HCT116 (cell line): ENCODE results near the gene PASD1. TPM values are rescaled to one million over a fixed set of nuclear protein-coding genes. Genes with fewer than 3 reads are reported as not detected.

Source experiments
- ATAC-seq: fragments of 200-7000 bp; cut with Tn5 transposase; 2 replicates; pipeline ENCODE4 v1.9.1; 2020; ENCODE audit warnings: mild to moderate bottlenecking, moderate library complexity
- BruUV-seq: library from RNA; stranded (reverse); fragments of 400-500 nt; replicated peaks from 2 replicates; lab custom pipeline; 2021; lab: Mats Ljungman, UMichigan
- CTCF ChIA-PET: fragments of 300-600 bp; sonication (Branson Sonifier 250); formaldehyde crosslinking; loops from one replicate; lab custom pipeline; 2021; ENCODE audit warnings: antibody characterized with exemption; lab: Charles Lee
- POLR2A ChIA-PET: fragments of 300-600, 350-600 bp; sonication (Branson Sonifier 250); formaldehyde crosslinking; loops from one replicate; lab custom pipeline; 2021; ENCODE audit warnings: antibody characterized with exemption; lab: Charles Lee
- RAD21 ChIA-PET, 2 experiments: fragments of 300-600 bp; sonication (Branson Sonifier 250); formaldehyde crosslinking; loops; one replicate each; lab custom pipeline; 2023; ENCODE audit warnings: low total read pairs in 2 of 2; ENCODE audit not compliant: uncharacterized antibody in 2 of 2, unreplicated experiment in 2 of 2, low non-redundant PET in 1 of 2; lab: Charles Lee
- DNase-seq: peaks from one replicate; pipeline ENCODE4 v3.0.0-alpha.2; 2010; ENCODE audit warnings: low read depth, low spot score
- H2AFZ ChIP-seq: fragments of 200-600 bp; shearing (Covaris generic), sonication (generic); 2 replicates; pipeline ENCODE4 v1.6.1; 2017; ENCODE audit warnings: low read depth, mixed run types, mixed read lengths, antibody characterized with exemption, low read length; ENCODE audit not compliant: poor library complexity, severe bottlenecking
- H3K27ac ChIP-seq: 2 replicates; pipeline ENCODE4 v1.5.1; 2012; ENCODE audit warnings: low read depth, low read length
- H3K27me3 ChIP-seq: fragments of 200-600 bp; sonication (generic); 2 replicates; pipeline ENCODE4 v1.6.1; 2016; ENCODE audit warnings: mixed run types, low read length, mixed read lengths; ENCODE audit not compliant: insufficient read depth
- H3K36me3 ChIP-seq, 2 experiments: fragments of 200-500 bp in 1 of 2; fragments of 200-600 bp in 1 of 2; sonication (Bioruptor generic) in 1 of 2; sonication (generic) in 1 of 2; 2 replicates each; pipeline versions ENCODE4 v1.5.1 to v1.6.1; 2014 to 2016; ENCODE audit warnings: low read length in 2 of 2, inconsistent platforms in 1 of 2, mixed read lengths in 1 of 2, mixed run types in 1 of 2; ENCODE audit not compliant: insufficient read depth in 2 of 2, control insufficient read depth in 1 of 2
- H3K4me1 ChIP-seq, 2 experiments: fragments of 200-600 bp in 1 of 2; sonication (generic) in 1 of 2; 2 replicates each; pipeline versions ENCODE4 v1.5.1 to v1.6.1; 2012 to 2017; ENCODE audit warnings: low read length in 2 of 2, inconsistent platforms in 1 of 2, mild to moderate bottlenecking in 1 of 2, mixed read lengths in 1 of 2, mixed run types in 1 of 2, moderate library complexity in 1 of 2; ENCODE audit not compliant: insufficient read depth in 2 of 2, control insufficient read depth in 1 of 2
- H3K4me2 ChIP-seq: fragments of 200-600 bp; sonication (generic); 2 replicates; pipeline ENCODE4 v1.6.1; 2017; ENCODE audit warnings: mixed run types, low read length, mixed read lengths
- H3K4me3 ChIP-seq, 2 experiments: fragments of 200-600 bp in 1 of 2; sonication (generic) in 1 of 2; replicated peaks in 1 of 2; 2 replicates each; pipeline ENCODE4 v1.5.1; 2011 to 2016; ENCODE audit warnings: low read length in 2 of 2, control low read depth in 1 of 2, low read depth in 1 of 2, mild to moderate bottlenecking in 1 of 2, mixed read lengths in 1 of 2, mixed run types in 1 of 2
- H3K79me2 ChIP-seq: fragments of 200-600 bp; sonication (generic); 2 replicates; pipeline ENCODE4 v1.6.1; 2017; ENCODE audit warnings: mild to moderate bottlenecking, mixed run types, low read length, moderate library complexity, mixed read lengths; ENCODE audit not compliant: insufficient read depth
- H3K9ac ChIP-seq: fragments of 200-600 bp; sonication (generic); 2 replicates; pipeline ENCODE4 v1.6.1; 2016; ENCODE audit warnings: low read length, mixed read lengths
- H3K9me2 ChIP-seq: fragments of 200-600 bp; sonication (generic), shearing (Covaris generic); 2 replicates; pipeline ENCODE4 v1.6.1; 2017; ENCODE audit warnings: mixed run types, mild to moderate bottlenecking, moderate library complexity; ENCODE audit not compliant: insufficient read depth
- H3K9me3 ChIP-seq, 2 experiments: fragments of 200-500 bp in 1 of 2; fragments of 200-600 bp in 1 of 2; sonication (Bioruptor generic) in 1 of 2; sonication (generic) in 1 of 2; 2 replicates each; pipeline ENCODE4 v1.6.1; 2014 to 2017; ENCODE audit warnings: low read length in 2 of 2, mixed read lengths in 2 of 2, inconsistent platforms in 1 of 2, low read depth in 1 of 2, mild to moderate bottlenecking in 1 of 2, mixed run types in 1 of 2, moderate library complexity in 1 of 2; ENCODE audit not compliant: control insufficient read depth in 1 of 2, insufficient read depth in 1 of 2
- H4K20me1 ChIP-seq: fragments of 200-600 bp; sonication (generic), shearing (Covaris generic); 2 replicates; pipeline ENCODE4 v1.6.1; 2017; ENCODE audit warnings: mixed run types, mild to moderate bottlenecking, moderate library complexity; ENCODE audit not compliant: insufficient read depth
- CBX3 ChIP-seq: IDR thresholded peaks from 2 replicates; pipeline ENCODE4 v1.6.1; 2012; ENCODE audit warnings: low read depth
- CEBPB ChIP-seq: IDR thresholded peaks from 2 replicates; pipeline ENCODE4 v1.6.1; 2012; ENCODE audit warnings: low read depth
- EGR1 ChIP-seq: IDR thresholded peaks from 2 replicates; pipeline ENCODE4 v1.6.1; 2012; ENCODE audit warnings: low read depth
- ELF1 ChIP-seq: IDR thresholded peaks from 2 replicates; pipeline ENCODE4 v1.6.1; 2012; ENCODE audit warnings: low read depth, borderline replicate concordance
- EZH2 ChIP-seq: fragments of 200-600 bp; sonication (generic); IDR thresholded peaks from 2 replicates; pipeline ENCODE4 v1.6.1; 2017; ENCODE audit warnings: antibody characterized with exemption, mixed run types
- FOSL1 ChIP-seq: IDR thresholded peaks from 2 replicates; pipeline ENCODE4 v1.6.1; 2012; ENCODE audit warnings: low read depth
- JUND ChIP-seq: IDR thresholded peaks from 2 replicates; pipeline ENCODE4 v1.6.1; 2012
- POLR2A ChIP-seq: IDR thresholded peaks from 2 replicates; pipeline ENCODE4 v1.7.0; 2011; ENCODE audit warnings: borderline replicate concordance; ENCODE audit not compliant: insufficient read depth, insufficient read length; ENCODE audit errors: extremely low read depth
- POLR2AphosphoS5 ChIP-seq: IDR thresholded peaks from 2 replicates; pipeline ENCODE4 v1.6.1; 2011; ENCODE audit warnings: mild to moderate bottlenecking, low read depth, low read length, moderate library complexity
- REST ChIP-seq: IDR thresholded peaks from 2 replicates; pipeline ENCODE4 v1.6.1; 2012; ENCODE audit warnings: low read depth
- SP1 ChIP-seq: IDR thresholded peaks from 2 replicates; pipeline ENCODE4 v1.6.1; 2012; ENCODE audit warnings: low read depth
- SRF ChIP-seq: IDR thresholded peaks from 2 replicates; pipeline ENCODE4 v1.6.1; 2012; ENCODE audit warnings: low read depth
- TCF7L2 ChIP-seq: IDR thresholded peaks from 2 replicates; pipeline ENCODE4 v1.7.0; 2011; ENCODE audit warnings: borderline replicate concordance, inconsistent platforms; ENCODE audit not compliant: insufficient read depth, insufficient read length; ENCODE audit errors: extremely low read depth
- ZBTB33 ChIP-seq: IDR thresholded peaks from 2 replicates; pipeline ENCODE4 v1.6.1; 2011; ENCODE audit warnings: mild to moderate bottlenecking, low read length, moderate library complexity; ENCODE audit not compliant: insufficient replicate concordance; ENCODE audit errors: extremely low read depth
- intact Hi-C: fragments of 100-400 bp; cut with micrococcal nuclease; formaldehyde crosslinking; loops from 2 replicates; pipeline ENCODE4 v1.10.0; 2022
- total RNA-seq: library from RNA; stranded (reverse); gene quantifications from one replicate; pipeline ENCODE4 v1.2.1, GENCODE V29; 2021; ENCODE audit not compliant: unreplicated experiment

PASD1 gene
- total RNA-seq, 1 experiment from 2014 or later, result not detected

GRCh38 chrX:151536571-151536970 is 26.9 kb upstream of the PASD1 start:
- no peak for DNase-seq
- Histone ChIP-seq H4K20me1 (no peaks in the 10 kb centered on the region), H3K36me3 (no peaks in the 10 kb centered on the region), H2AFZ (no peak overlapping the region), H3K4me3 (no peak overlapping the region), H3K9me2 (no peaks in the 10 kb centered on the region), H3K9ac (no peak overlapping the region), H3K9me3 (no peaks in the 10 kb centered on the region), H3K4me2 (no peak overlapping the region), H3K79me2 (no peaks in the 10 kb centered on the region), H3K27ac (no peak overlapping the region), H3K27me3 (no peaks in the 10 kb centered on the region), H3K4me1 (no peaks in the 10 kb centered on the region)
- POLR2A ChIA-PET, result no interaction called here
- CTCF ChIA-PET, result no interaction called here
- ATAC-seq, result no peak
- RAD21 ChIA-PET, result no interaction called here
- intact Hi-C loops, result no loop called here
- no peak for TF ChIP-seq JUND
- BruUV-seq, result no TSS peak

- Histone ChIP-seq H3K36me3 (no peaks in the 10 kb centered on the region), H3K4me1 (no peaks in the 10 kb centered on the region), H3K4me3 (no peak overlapping the region), H3K9ac (no peak overlapping the region), H3K9me2 (no peaks in the 10 kb centered on the region), H4K20me1 (no peaks in the 10 kb centered on the region), H3K27me3 (no peaks in the 10 kb centered on the region), H2AFZ (no peak overlapping the region), H3K79me2 (no peaks in the 10 kb centered on the region), H3K9me3 (no peaks in the 10 kb centered on the region), H3K27ac (no peak overlapping the region)
- ATAC-seq, result no peak
- ChIA-PET POLR2A (no interaction called here), CTCF (no interaction called here)
- no TSS peak for BruUV-seq
- TF ChIP-seq REST (no peak), EGR1 (no peak), POLR2A (no peak), ZBTB33 (no peak), CEBPB (no peak), SRF (no peak), POLR2AphosphoS5 (no peak), TCF7L2 (no peak), ELF1 (no peak), EZH2 (no peak), JUND (no peak), CBX3 (no peak), SP1 (no peak), FOSL1 (no peak)
- TF ChIP-seq, all 23 proteins: peak for 0
- DNase-seq, result no peak
- H3K4me2 ChIP-seq, result no peak overlapping the region
- RAD21 ChIA-PET, result no interaction called here
- intact Hi-C loops, result no loop called here
Measured at GRCh38 chrX:151537572-151537971, 25.9 kb upstream of the PASD1 start.
